H1 (cell line): ENCODE results near the gene SPAG4. TPM values are rescaled to one million over a fixed set of nuclear protein-coding genes. Genes with fewer than 3 reads are reported as not detected.
A peak's percentile ranks its signal among the peaks of the same experiment; 100 is the strongest.

Experiments
- CTCF ChIA-PET: fragments of 300-600 bp; sonication (Branson Sonifier 250); formaldehyde crosslinking; loops from one replicate; lab custom pipeline; 2021; ENCODE audit not compliant: partially characterized antibody; lab: Charles Lee
- POLR2A ChIA-PET: fragments of 300-600 bp; sonication (Branson Sonifier 250); formaldehyde crosslinking; loops from one replicate; lab custom pipeline; 2021; ENCODE audit warnings: inconsistent platforms; ENCODE audit not compliant: partially characterized antibody; lab: Charles Lee
- DNase-seq, 2 experiments: peaks; one replicate each; pipeline versions ENCODE4 v3.0.0 to v3.0.0-alpha.2; 2010 to 2022; ENCODE audit warnings: low spot score in 2 of 2, low read depth in 1 of 2, mixed read lengths in 1 of 2
- FAIRE-seq: peaks from 2 replicates; lab custom pipeline; 2011; peaks lifted over from hg19 to GRCh38; lab: Jason Lieb, UNC
- H2AFZ ChIP-seq: 2 replicates; pipeline ENCODE4 v1.8.1; 2012; ENCODE audit warnings: low read length, inconsistent platforms
- H2AK5ac ChIP-seq: 2 replicates; pipeline ENCODE4 v1.6.1; 2013; ENCODE audit warnings: low read depth, low read length
- H2BK120ac ChIP-seq: replicated peaks from 2 replicates; pipeline ENCODE3; 2013; ENCODE audit warnings: low read depth, low read length, inconsistent platforms
- H2BK12ac ChIP-seq: 2 replicates; pipeline ENCODE4 v1.6.1; 2013; ENCODE audit warnings: low read depth, low read length
- H2BK15ac ChIP-seq: 2 replicates; pipeline ENCODE4 v1.6.1; 2013; ENCODE audit warnings: low read length
- H2BK20ac ChIP-seq: 2 replicates; pipeline ENCODE4 v1.6.1; 2013; ENCODE audit warnings: low read length
- H2BK5ac ChIP-seq: 2 replicates; pipeline ENCODE4 v1.6.1; 2013; ENCODE audit warnings: low read depth, low read length
- H3K14ac ChIP-seq: 2 replicates; pipeline ENCODE4 v1.6.1; 2013; ENCODE audit warnings: inconsistent platforms; ENCODE audit not compliant: insufficient read length
- H3K18ac ChIP-seq: 2 replicates; pipeline ENCODE4 v1.6.1; 2013; ENCODE audit warnings: low read length; ENCODE audit errors: extremely low read depth
- H3K23ac ChIP-seq: 2 replicates; pipeline ENCODE4 v1.6.1; 2013; ENCODE audit warnings: inconsistent platforms; ENCODE audit not compliant: insufficient read length
- H3K23me2 ChIP-seq: 2 replicates; pipeline ENCODE4 v1.6.1; 2013; ENCODE audit warnings: low read depth, low read length
- H3K27ac ChIP-seq: 2 replicates; pipeline ENCODE4 v1.6.1; 2011; ENCODE audit warnings: low read depth, low read length, inconsistent platforms
- H3K27me3 ChIP-seq, 4 experiments: replicated peaks in 1 of 4; 1 replicate in 1 of 4; 2 replicates in 3 of 4; pipeline versions ENCODE4 v1.6.1 to v1.8.1; 2011 to 2013; ENCODE audit warnings: low read length in 3 of 4, mild to moderate bottlenecking in 3 of 4, inconsistent platforms in 2 of 4, mixed read lengths in 2 of 4, moderate library complexity in 1 of 4; ENCODE audit not compliant: control insufficient read depth in 3 of 4, insufficient read depth in 3 of 4; ENCODE audit errors: extremely low read depth in 1 of 4
- H3K36me3 ChIP-seq, 4 experiments: 2 replicates each; pipeline versions ENCODE4 v1.6.1 to v1.8.1; 2011 to 2013; ENCODE audit warnings: mild to moderate bottlenecking in 4 of 4, low read length in 3 of 4, moderate library complexity in 2 of 4, control low read depth in 1 of 4, inconsistent platforms in 1 of 4; ENCODE audit not compliant: insufficient read depth in 4 of 4, control insufficient read depth in 2 of 4
- H3K4ac ChIP-seq: replicated peaks from 2 replicates; pipeline ENCODE3; 2013; ENCODE audit warnings: low read length, low read depth, mixed read lengths, inconsistent platforms; ENCODE audit not compliant: insufficient read length
- H3K4me1 ChIP-seq, 4 experiments: replicated peaks in 1 of 4; 1 replicate in 1 of 4; 2 replicates in 3 of 4; pipeline versions ENCODE4 v1.6.1 to v1.8.1; 2011 to 2013; ENCODE audit warnings: low read length in 3 of 4, inconsistent platforms in 2 of 4, mixed read lengths in 1 of 4; ENCODE audit not compliant: insufficient read depth in 4 of 4, control insufficient read depth in 3 of 4
- H3K4me2 ChIP-seq, 2 experiments: 2 replicates each; pipeline versions ENCODE4 v1.6.1 to v1.8.1; 2011 to 2013; ENCODE audit warnings: low read depth in 2 of 2, low read length in 2 of 2, control low read depth in 1 of 2, inconsistent platforms in 1 of 2, mild to moderate bottlenecking in 1 of 2; ENCODE audit not compliant: insufficient read depth in 1 of 2
- H3K4me3 ChIP-seq, 4 experiments: fragments of 200-600, 300-600 bp in 1 of 4; sonication (generic), shearing (Covaris generic), sonication (Bioruptor Twin) in 1 of 4; 2 replicates each; pipeline versions ENCODE4 v1.5.1 to v1.8.1; 2011 to 2016; ENCODE audit warnings: low read length in 4 of 4, low read depth in 3 of 4, control low read depth in 2 of 4, inconsistent platforms in 2 of 4, mild to moderate bottlenecking in 2 of 4, mixed read lengths in 1 of 4, moderate library complexity in 1 of 4; ENCODE audit not compliant: insufficient read depth in 2 of 4; ENCODE audit errors: extremely low read depth in 1 of 4
- H3K56ac ChIP-seq: replicated peaks from 2 replicates; pipeline ENCODE3; 2013; ENCODE audit warnings: low read depth, mild to moderate bottlenecking, mixed read lengths, low read length, inconsistent platforms; ENCODE audit not compliant: insufficient read length
- H3K79me1 ChIP-seq: 2 replicates; pipeline ENCODE4 v1.6.1; 2013; ENCODE audit warnings: low read depth, low read length, control low read depth
- H3K79me2 ChIP-seq, 2 experiments: 2 replicates each; pipeline versions ENCODE4 v1.6.1 to v1.8.1; 2012 to 2013; ENCODE audit warnings: low read length in 2 of 2, mild to moderate bottlenecking in 2 of 2, inconsistent platforms in 1 of 2; ENCODE audit not compliant: insufficient read depth in 2 of 2, control insufficient read depth in 1 of 2
- H3K9ac ChIP-seq, 4 experiments: replicated peaks in 1 of 4; 1 replicate in 1 of 4; 2 replicates in 3 of 4; pipeline versions ENCODE4 v1.6.1 to v1.8.1; 2011 to 2013; ENCODE audit warnings: low read depth in 3 of 4, low read length in 3 of 4, control low read depth in 2 of 4, mild to moderate bottlenecking in 2 of 4, moderate library complexity in 2 of 4, inconsistent platforms in 1 of 4; ENCODE audit errors: extremely low read depth in 1 of 4
- H3K9me3 ChIP-seq, 2 experiments: 2 replicates each; pipeline versions ENCODE4 v1.6.1 to v1.8.1; 2012 to 2013; ENCODE audit warnings: mild to moderate bottlenecking in 2 of 2, moderate library complexity in 2 of 2, control low read depth in 1 of 2, inconsistent platforms in 1 of 2, low read depth in 1 of 2, low read length in 1 of 2, mixed read lengths in 1 of 2; ENCODE audit not compliant: insufficient read depth in 2 of 2
- H4K20me1 ChIP-seq, 2 experiments: replicated peaks in 1 of 2; 2 replicates each; pipeline versions ENCODE3 to v1.8.1; 2011 to 2013; ENCODE audit warnings: inconsistent platforms in 2 of 2, low read length in 2 of 2, mild to moderate bottlenecking in 1 of 2; ENCODE audit not compliant: insufficient read depth in 2 of 2, control insufficient read depth in 1 of 2
- H4K5ac ChIP-seq: 2 replicates; pipeline ENCODE4 v1.6.1; 2013; ENCODE audit warnings: low read length, low read depth, mixed read lengths, inconsistent platforms; ENCODE audit not compliant: insufficient read length
- H4K8ac ChIP-seq: 2 replicates; pipeline ENCODE4 v1.8.0; 2013; ENCODE audit warnings: mild to moderate bottlenecking, moderate library complexity, low read length, inconsistent platforms; ENCODE audit not compliant: insufficient read depth; ENCODE audit errors: extremely low read depth
- H4K91ac ChIP-seq: replicated peaks from 2 replicates; pipeline ENCODE3; 2013; ENCODE audit warnings: low read length, mixed read lengths, inconsistent platforms; ENCODE audit not compliant: insufficient read length
- BCL11A ChIP-seq, 2 experiments: IDR thresholded peaks; one replicate each; pipeline ENCODE4 v1.6.1; 2011; ENCODE audit warnings: low read depth in 2 of 2, low read length in 2 of 2, mild to moderate bottlenecking in 2 of 2
- BRCA1 ChIP-seq: IDR thresholded peaks from 2 replicates; pipeline ENCODE4 v1.6.1; 2012; ENCODE audit warnings: low read depth, low read length, improper control_type of control experiment
- FOSL1 ChIP-seq: IDR thresholded peaks from 2 replicates; pipeline ENCODE4 v1.6.1; 2011; ENCODE audit warnings: mild to moderate bottlenecking, low read depth, low read length, moderate library complexity; ENCODE audit not compliant: insufficient read depth
- GABPA ChIP-seq: IDR thresholded peaks from 2 replicates; pipeline ENCODE4 v1.6.1; 2011; ENCODE audit warnings: mild to moderate bottlenecking, low read length, moderate library complexity, borderline replicate concordance; ENCODE audit not compliant: insufficient read depth
- JUN ChIP-seq: IDR thresholded peaks from 2 replicates; pipeline ENCODE4 v1.6.1; 2011; ENCODE audit warnings: low read depth, mild to moderate bottlenecking, improper control_type of control experiment, low read length
- KDM5A ChIP-seq: fragments of 200-600 bp; IDR thresholded peaks from 2 replicates; pipeline ENCODE4 v1.7.1; 2012; ENCODE audit warnings: mild to moderate bottlenecking, low read length, inconsistent platforms, mixed read lengths
- POLR2A ChIP-seq, 2 experiments: IDR thresholded peaks; 1 replicate in 1 of 2; 2 replicates in 1 of 2; pipeline ENCODE4 v1.6.1; 2011; ENCODE audit warnings: low read depth in 2 of 2, low read length in 2 of 2, mild to moderate bottlenecking in 2 of 2; ENCODE audit errors: control extremely low read depth in 1 of 2
- RFX5 ChIP-seq: IDR thresholded peaks from 2 replicates; pipeline ENCODE4 v1.6.1; 2011; ENCODE audit warnings: low read depth, low read length, improper control_type of control experiment, borderline replicate concordance
- RNF2 ChIP-seq: fragments of 200-900, 300-1000 bp; sonication (generic); IDR thresholded peaks from 2 replicates; pipeline ENCODE4 v1.7.1; 2016; ENCODE audit warnings: borderline replicate concordance, low read depth, mild to moderate bottlenecking, antibody characterized with exemption, low read length; ENCODE audit not compliant: poor library complexity, severe bottlenecking; ENCODE audit errors: missing control alignments
- SP1 ChIP-seq: IDR thresholded peaks from 2 replicates; pipeline ENCODE4 v1.6.1; 2011; ENCODE audit warnings: low read depth, low read length
- WGBS, 2 experiments: shearing (Covaris generic) in 1 of 2; methylation state at CpG; one replicate each; pipeline versions ENCODE4 v1.1.6 to v1.1.7; 2013 to 2015; ENCODE audit warnings: low lambda C conversion rate in 2 of 2, mixed read lengths in 2 of 2, inconsistent platforms in 1 of 2, low coverage in 1 of 2, missing lambda C conversion rate in 1 of 2; ENCODE audit not compliant: insufficient replicate concordance in 2 of 2, insufficient coverage in 1 of 2, insufficient read length in 1 of 2; ENCODE audit errors: extremely low coverage in 1 of 2, missing lambda C conversion rate in 1 of 2; 5-methylcytosine and 5-hydroxymethylcytosine counted together
- polyA plus RNA-seq, 7 experiments: library from polyadenylated mRNA; depleted of rRNA in 3 of 7; stranded (reverse) in 5 of 7; unstranded in 2 of 7; fragments of >200 nt in 5 of 7; fragments of 200-250 nt in 2 of 7; gene quantifications; 1 replicate in 5 of 7; 2 replicates in 1 of 7; 4 replicates in 1 of 7; pipeline versions ENCODE4 v1.2.1 to v1.2.3, GENCODE V29; 2011 to 2013; ENCODE audit warnings: missing spikeins in 2 of 7, mixed read lengths in 2 of 7
- total RNA-seq: library from RNA; stranded (reverse); fragmentation: NEBNext Ultra II Directional; extraction: Animal tissue kit (Norgen Biotek cat#: 25700); gene quantifications from 2 replicates; pipeline ENCODE4 v1.2.1, GENCODE V29; 2021
- TF ChIP-seq, protein P1 (sequence below): IDR thresholded peaks from 2 replicates; pipeline ENCODE4 v1.6.1; 2012; ENCODE audit warnings: inconsistent platforms

The SPAG4 gene
- total and polyA plus RNA-seq, 2 of the 8 experiments (the other 6 are each of a cell fraction or from before 2014, with no cell fraction given): 2.4 to 6.0 TPM

DNA sequence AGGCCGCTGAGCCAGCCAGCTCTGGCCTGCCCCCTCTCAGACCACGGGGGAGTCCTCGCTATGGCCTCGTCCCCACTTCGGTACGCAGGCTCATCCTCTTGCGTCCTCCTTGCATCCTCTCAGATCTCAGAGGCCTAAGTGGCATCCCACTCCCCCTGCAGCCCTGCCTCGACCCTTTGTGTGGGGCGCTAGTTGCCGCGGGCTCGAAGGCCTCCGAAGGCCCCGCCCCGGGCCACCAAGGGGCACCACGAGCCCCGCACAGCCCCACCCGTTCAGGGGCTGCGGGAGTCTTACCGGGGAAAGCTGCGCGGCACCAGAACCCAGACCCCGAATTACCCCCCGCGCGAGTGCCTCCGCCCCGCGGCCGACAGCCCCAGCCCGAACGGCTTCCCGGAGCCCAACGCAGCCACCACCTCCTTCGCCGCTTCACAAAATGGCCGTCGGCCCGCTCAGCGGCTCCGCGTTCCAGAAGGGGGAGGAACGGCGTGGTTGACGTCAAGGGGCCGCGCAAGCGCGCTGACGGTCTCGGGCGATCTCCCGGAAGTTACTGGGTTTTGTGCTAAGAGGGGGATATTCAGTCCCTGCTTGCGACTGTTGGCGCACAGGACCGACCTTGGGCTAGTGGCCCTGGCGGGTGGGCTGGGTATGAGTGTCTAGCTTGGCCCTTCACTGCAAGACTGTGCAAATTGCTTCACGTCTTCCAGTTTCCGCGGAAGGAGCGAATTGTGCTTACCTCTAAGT lies 49.0 kb downstream of the SPAG4 start, which contains the start of the genes CPNE1 and RBM12:
Gene CPNE1 (minus strand): TSS at position 435 of the 741 bp plus-strand sequence. CDS start 31,977 bp downstream, outside the sequence.
Gene RBM12 (minus strand): TSS at position 435 of the 741 bp plus-strand sequence. CDS start 9,578 bp downstream, outside the sequence.
- no peak within 1 kb of the TSS for H2BK20ac ChIP-seq
- H2AFZ ChIP-seq: no peak within 1 kb of the TSS; the same call in 1 of the 2 replicates
- no peak within 1 kb of the TSS for H3K14ac ChIP-seq
- WGBS, 2 experiments: 2% methylated on average over 61 of the region's 61 CpGs; no CpG with 5 or more reads in 1 of the 2 experiments
- H3K18ac ChIP-seq: peak within 1 kb of the TSS; percentile 88
- H4K91ac ChIP-seq: peak within 1 kb of the TSS; percentile 97
- H2BK15ac ChIP-seq: no peak within 1 kb of the TSS
- peaks cover 9% of the 10 kb centered on the region for H3K23me2 ChIP-seq
- peak within 1 kb of the TSS; percentile 24 for H3K23ac ChIP-seq
- H3K79me1 ChIP-seq: no peaks in the 10 kb centered on the region
- peak within 1 kb of the TSS; percentile 97 for H3K56ac ChIP-seq
- peak within 1 kb of the TSS; percentile 69 for H3K4ac ChIP-seq
- CTCF ChIA-PET: interaction anchor here (0.9 to 1.5 kb wide), 3 partner anchors 43 to 48 kb away, joined by 3 to 6 read pairs (median 3); no protein-coding TSS in a partner anchor
- peaks cover 0 to 7% (median 0%) of the 10 kb centered on the region in 4 experiments; a peak in 3 of 7 replicates for H3K4me1 ChIP-seq
- H3K79me2 ChIP-seq: peaks cover 47 to 52% of the 10 kb centered on the region in 2 experiments
- POLR2A ChIA-PET: interaction anchor here (0.6 to 4.7 kb wide), 38 partner anchors 8 to 847 kb away, joined by 3 to 49 read pairs (median 5); partner anchors contain the start of genes ERGIC3, NFS1, RBM39 and ROMO1
- peak within 1 kb of the TSS; percentile 94 to 100 (median 99) for H3K9ac ChIP-seq
- peaks cover 0 to 7% (median 3%) of the 10 kb centered on the region in 4 experiments; a peak in 4 of 8 replicates for H3K36me3 ChIP-seq
- FAIRE-seq: no peak
- peak within 1 kb of the TSS; percentile 90 to 93 for H3K4me2 ChIP-seq
- peak within 1 kb of the TSS; percentile 76 for H2BK120ac ChIP-seq
- peak within 1 kb of the TSS; percentile 96 for H2BK5ac ChIP-seq
- peak within 1 kb of the TSS; percentile 97 for H3K27ac ChIP-seq
- peak within 1 kb of the TSS; percentile 100 for H4K8ac ChIP-seq
- H3K4me3 ChIP-seq: peak within 1 kb of the TSS; percentile 92 to 100 (median 98)
- peak within 1 kb of the TSS; percentile 89; the same call in 1 of the 2 replicates for H2BK12ac ChIP-seq
- no peaks in the 10 kb centered on the region for H3K9me3 ChIP-seq
- peaks cover 36 to 41% of the 10 kb centered on the region in 2 experiments for H4K20me1 ChIP-seq
- peak within 1 kb of the TSS; percentile 92; the same call in 1 of the 2 replicates for H2AK5ac ChIP-seq
- H3K27me3 ChIP-seq: no peaks in the 10 kb centered on the region
- DNase-seq: peak; percentile 84 to 95
- H4K5ac ChIP-seq: peak within 1 kb of the TSS; percentile 88
- TF ChIP-seq BRCA1 (no peak), GABPA (no peak), BCL11A (IDR thresholded peaks at IDR 0.05; ENCODE audit: low read depth in 2 of 2, low read length in 2 of 2) (no peak), FOSL1 (no peak), JUN (no peak), KDM5A (no peak), RNF2 (no peak), SP1 (peak; percentile 26; the same call in 1 of the 2 replicates), POLR2A (IDR thresholded peaks at IDR 0.05; ENCODE audit: control extremely low read depth in 1 of 2, low read depth in 2 of 2, low read length in 2 of 2) (peak; percentile 95 to 96), RFX5 (no peak)
- TF ChIP-seq, protein P1, sequence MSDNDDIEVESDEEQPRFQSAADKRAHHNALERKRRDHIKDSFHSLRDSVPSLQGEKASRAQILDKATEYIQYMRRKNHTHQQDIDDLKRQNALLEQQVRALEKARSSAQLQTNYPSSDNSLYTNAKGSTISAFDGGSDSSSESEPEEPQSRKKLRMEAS: peak; percentile 86
